ENCODE results near the gene ACKR2.
"Not testable (repeated sequence)": the region's sequence is repeated elsewhere in the genome, so short reads cannot be mapped to it uniquely, and the experiment has no call there.

GRCh38 chr3:42883251-42883930, 74.1 kb downstream of the ACKR2 start:
- TF ChIP-seq ATF2 (tag by site-specific recombination; IDR thresholded peaks at IDR 0.05; ENCODE audit: low read depth); REPIN1 (tag by site-specific recombination; IDR thresholded peaks at IDR 0.05; ENCODE audit: low read depth); ZNF274 (IDR thresholded peaks at IDR 0.05; ENCODE audit: low read length); ZNF274 (tag by site-specific recombination; IDR thresholded peaks at IDR 0.05; ENCODE audit: borderline replicate concordance); ZNF791 (tag by site-specific recombination; IDR thresholded peaks at IDR 0.05); CTCF (tag by site-specific recombination; IDR thresholded peaks at IDR 0.05); ZNF366 (tag by site-specific recombination; conservative IDR thresholded peaks at IDR 0.05); ZNF549 (tag by site-specific recombination; IDR thresholded peaks at IDR 0.05); TCF7L2 (IDR thresholded peaks at IDR 0.05; ENCODE audit: borderline replicate concordance, low read depth, low read length); TRIM28 (IDR thresholded peaks at IDR 0.05; ENCODE audit: borderline replicate concordance, low read length); REST (tag by site-specific recombination; IDR thresholded peaks at IDR 0.05); ZNF529 (tag by site-specific recombination; IDR thresholded peaks at IDR 0.05; ENCODE audit: insufficient replicate concordance); ZNF280C (tag by site-specific recombination; IDR thresholded peaks at IDR 0.05); GLI4 (tag by site-specific recombination; IDR thresholded peaks at IDR 0.05): not testable (repeated sequence)

Data from HEK293 (cell line).